HG03342 (cell line): Measurements from ENCODE around the gene CROT.

ENCODE experiments used
- ATAC-seq: cut with Tn5 transposase; IDR thresholded peaks from one replicate; pipeline ENCODE4 v1.9.1; 2021; ENCODE audit warnings: mild to moderate bottlenecking, moderate library complexity; ENCODE audit not compliant: unreplicated experiment

CROT gene

GRCh38 chr7:87339373-87339897 is 6.0 kb upstream of the CROT start:
- no peak for ATAC-seq

- ATAC-seq: no peak
Observed at GRCh38 chr7:87341441-87341840, 4.0 kb upstream of the CROT start.

GRCh38 chr7:87342231-87342630 is 3.2 kb upstream of the CROT start:
- no peak for ATAC-seq

GRCh38 chr7:87344446-87344845 is 1.0 kb upstream of the CROT start:
- ATAC-seq: no peak

- ATAC-seq: no peak
Observed at GRCh38 chr7:87345962-87346371, 503 bp downstream of the CROT start.

GRCh38 chr7:87347207-87347606 is 1.7 kb downstream of the CROT start:
- no peak for ATAC-seq

- no peak for ATAC-seq
Observed at GRCh38 chr7:87347664-87348063, 2.2 kb downstream of the CROT start.

GRCh38 chr7:87354749-87355148 is 9.3 kb downstream of the CROT start:
- no peak for ATAC-seq

GRCh38 chr7:87356448-87356847 is 11.0 kb downstream of the CROT start:
- ATAC-seq: no peak

GRCh38 chr7:87359366-87359765 is 13.9 kb downstream of the CROT start:
- no peak for ATAC-seq

- no peak for ATAC-seq
Observed at GRCh38 chr7:87361320-87361719, 15.9 kb downstream of the CROT start.

- no peak for ATAC-seq
Observed at GRCh38 chr7:87363342-87363741, 17.9 kb downstream of the CROT start.

- ATAC-seq: no peak
Observed at GRCh38 chr7:87364246-87364645, 18.8 kb downstream of the CROT start.

- ATAC-seq: no peak
Observed at GRCh38 chr7:87369216-87369615, 23.8 kb downstream of the CROT start.

GRCh38 chr7:87370660-87371180 is 25.3 kb downstream of the CROT start:
- no peak for ATAC-seq

- no peak for ATAC-seq
Observed at GRCh38 chr7:87375662-87376435, 30.4 kb downstream of the CROT start.

GRCh38 chr7:87380905-87381304 is 35.4 kb downstream of the CROT start:
- ATAC-seq: no peak

- ATAC-seq: no peak
Observed at GRCh38 chr7:87391020-87391701, 45.7 kb downstream of the CROT start.

GRCh38 chr7:87395442-87396020 is 50.1 kb downstream of the CROT start:
- no peak for ATAC-seq

GRCh38 chr7:87398446-87398845 is 53.0 kb downstream of the CROT start:
- ATAC-seq: no peak

- no peak for ATAC-seq
Observed at GRCh38 chr7:87404674-87405073, 59.2 kb downstream of the CROT start.

GRCh38 chr7:87411186-87411585 is 65.7 kb downstream of the CROT start:
- no peak for ATAC-seq
